Stimulated activated naive CD4-positive, alpha-beta T cell (primary cell): Measurements from ENCODE around the gene RBM3.

ENCODE experiments used
- DNase-seq, 6 experiments: peaks; one replicate each; lab custom pipeline; 2025; lab: John Stamatoyannopoulos, UW

The RBM3 gene

DNA sequence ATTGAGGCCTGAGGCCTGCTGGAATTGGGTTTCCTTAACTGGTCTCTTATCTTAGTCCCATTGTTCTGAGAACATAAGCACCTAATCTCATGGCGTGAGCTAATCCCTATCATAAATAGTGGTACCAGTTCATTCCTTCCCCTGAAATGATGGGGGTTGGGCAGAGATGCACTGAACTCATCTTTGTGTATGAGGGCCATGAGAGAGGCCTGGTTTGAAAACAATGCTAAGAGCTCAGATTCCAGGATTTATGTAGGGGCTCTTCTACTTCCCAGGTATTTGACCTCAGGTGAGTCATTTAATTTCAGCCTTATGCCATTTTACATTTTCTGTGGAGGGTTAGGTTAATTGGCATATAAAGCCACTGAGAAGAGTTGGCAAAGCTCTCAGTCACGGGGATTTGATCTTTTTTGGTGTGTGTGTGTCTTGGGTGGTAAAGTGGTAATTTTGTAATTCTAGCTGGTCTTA, 4.4 kb downstream of the RBM3 start:
- peak in 1 of 6 experiments; percentile 12 for DNase-seq

GRCh38 chrX:48579259-48579658, 5.0 kb downstream of the RBM3 start:
- DNase-seq: no peak

DNA sequence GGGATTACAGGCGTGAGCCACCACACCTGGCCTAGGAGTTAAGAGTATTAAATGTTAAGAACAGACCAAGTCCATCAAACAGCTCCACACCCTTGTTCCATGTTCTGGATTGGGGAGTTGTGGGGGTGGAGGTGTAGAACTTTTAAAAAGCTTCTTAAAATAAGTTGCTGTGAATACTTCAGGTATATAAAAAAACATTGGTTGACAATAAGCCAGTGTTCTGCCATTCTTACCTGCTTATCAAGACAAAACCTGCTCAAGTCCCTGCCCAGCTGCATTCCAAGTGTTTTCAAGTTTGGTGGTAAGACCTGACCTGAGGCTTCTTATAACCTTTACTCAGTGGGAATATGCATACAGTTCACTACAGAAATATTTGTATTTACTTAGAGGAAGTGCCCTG, 6.4 kb downstream of the RBM3 start:
- no peak for DNase-seq

DNA sequence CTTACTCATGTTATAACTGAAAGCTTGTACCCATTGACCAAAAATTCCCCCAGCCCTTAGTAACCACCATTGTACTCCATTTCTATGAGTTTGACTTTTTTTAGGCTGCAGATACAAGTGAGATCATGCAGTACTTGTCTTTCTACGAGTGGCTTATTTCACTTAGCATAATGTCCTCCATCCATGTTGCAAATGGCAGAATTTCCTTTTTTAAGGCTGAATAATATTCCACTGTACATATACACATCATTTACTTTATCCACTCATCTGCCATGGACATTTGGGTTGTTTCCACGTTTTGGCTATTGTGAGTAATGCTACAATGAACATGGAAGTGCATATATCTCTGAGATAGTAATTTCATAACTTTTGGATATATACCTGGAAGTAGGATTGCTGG, 10.4 kb downstream of the RBM3 start:
- no peak for DNase-seq

DNA sequence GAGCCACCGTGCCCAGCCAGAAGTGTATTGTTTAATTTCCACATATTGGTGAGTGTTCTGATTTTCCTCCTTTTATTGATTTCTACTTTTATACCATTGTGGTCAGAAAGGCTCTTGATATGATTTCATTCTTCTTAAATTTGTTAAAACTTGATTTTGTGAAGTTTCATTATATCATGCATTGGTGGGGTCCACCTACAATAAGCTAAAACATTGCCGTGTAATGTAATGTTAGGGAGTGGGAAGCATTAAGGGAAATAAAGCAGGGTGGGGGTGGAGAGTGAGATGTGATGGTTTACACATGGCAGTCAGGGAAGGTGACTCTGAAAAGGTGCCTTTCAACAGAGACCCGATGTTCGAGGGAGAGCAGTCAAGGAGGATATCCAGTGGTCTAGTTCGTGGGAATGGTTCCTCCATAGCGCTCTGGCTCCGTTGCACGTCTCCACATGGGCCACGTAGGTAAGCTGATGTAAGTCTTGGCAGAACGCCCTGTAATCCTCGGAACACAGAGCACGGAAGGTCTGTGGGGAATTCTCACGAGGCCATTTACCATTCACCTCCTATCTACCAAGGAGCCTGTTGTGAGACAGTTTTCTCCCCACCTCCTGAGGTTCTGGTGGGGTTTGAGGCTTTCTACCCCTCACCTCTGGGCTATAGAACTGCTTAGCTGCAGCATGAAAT, 15.3 kb downstream of the RBM3 start:
- DNase-seq: no peak

- DNase-seq: no peak
Measured at GRCh38 chrX:48590203-48591103, 16.2 kb downstream of the RBM3 start.

- no peak for DNase-seq
Measured at GRCh38 chrX:48591255-48591791, 17.0 kb downstream of the RBM3 start.

DNA sequence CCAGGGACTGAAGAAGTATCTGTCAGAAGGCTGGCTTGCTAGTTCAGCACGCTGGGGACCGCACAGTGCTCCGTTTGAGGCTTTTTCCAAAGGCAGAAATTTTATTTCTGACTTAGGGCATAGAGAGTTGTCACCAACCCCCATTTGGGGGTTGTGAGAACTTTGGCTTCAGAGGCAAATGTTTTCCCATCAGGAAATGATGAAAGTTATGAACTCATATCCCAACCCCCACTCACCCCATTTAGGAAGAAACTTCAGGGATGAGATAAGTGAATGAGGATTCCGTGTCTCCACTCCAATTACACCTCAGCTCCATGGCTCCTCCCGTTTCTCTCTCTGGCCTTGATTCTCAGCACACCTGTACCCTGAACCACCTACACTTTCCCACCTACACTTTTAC, 18.7 kb downstream of the RBM3 start:
- DNase-seq: no peak

- no peak for DNase-seq
Measured at GRCh38 chrX:48595929-48596328, 21.6 kb downstream of the RBM3 start.

GRCh38 chrX:48597353-48598264, 23.3 kb downstream of the RBM3 start, which contains the start of gene WDR13:
WDR13 (plus strand) TSS chrX:48597492; CDS start chrX:48597997, 505 bp downstream.
- DNase-seq: peak; percentile 81 to 91 (median 89)

DNA sequence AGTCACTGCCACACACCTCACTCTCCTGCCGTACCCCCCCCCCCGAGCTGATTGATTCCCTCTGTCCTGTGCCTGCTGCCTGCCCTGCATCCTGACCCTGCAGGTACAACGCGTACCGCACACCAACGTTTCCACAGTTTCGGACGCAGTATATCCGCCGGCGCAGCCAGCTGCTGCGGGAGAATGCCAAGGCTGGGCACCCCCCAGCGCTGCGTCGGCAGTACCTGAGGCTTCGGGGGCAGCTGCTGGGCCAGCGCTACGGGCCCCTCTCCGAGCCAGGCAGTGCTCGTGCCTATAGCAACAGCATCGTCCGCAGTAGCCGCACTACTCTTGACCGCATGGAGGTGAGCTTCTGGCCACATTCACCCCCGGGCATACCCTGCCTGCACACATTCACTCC, 24.3 kb downstream of the RBM3 start:
- no peak for DNase-seq

DNA sequence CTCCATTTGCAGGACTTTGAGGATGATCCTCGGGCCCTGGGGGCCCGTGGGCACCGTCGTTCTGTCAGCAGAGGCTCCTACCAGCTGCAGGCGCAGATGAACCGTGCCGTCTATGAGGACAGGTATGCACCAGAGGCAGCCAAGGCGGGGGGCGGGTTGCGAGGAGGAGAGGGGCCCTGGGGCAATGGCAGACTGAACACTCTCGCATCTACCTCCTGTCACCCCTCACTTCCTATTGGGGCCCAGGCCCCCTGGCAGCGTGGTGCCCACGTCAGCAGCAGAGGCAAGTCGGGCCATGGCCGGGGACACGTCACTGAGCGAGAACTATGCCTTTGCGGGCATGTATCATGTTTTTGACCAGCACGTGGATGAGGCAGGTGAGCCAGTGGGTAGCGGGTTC, 25.1 kb downstream of the RBM3 start:
- DNase-seq: no peak

DNA sequence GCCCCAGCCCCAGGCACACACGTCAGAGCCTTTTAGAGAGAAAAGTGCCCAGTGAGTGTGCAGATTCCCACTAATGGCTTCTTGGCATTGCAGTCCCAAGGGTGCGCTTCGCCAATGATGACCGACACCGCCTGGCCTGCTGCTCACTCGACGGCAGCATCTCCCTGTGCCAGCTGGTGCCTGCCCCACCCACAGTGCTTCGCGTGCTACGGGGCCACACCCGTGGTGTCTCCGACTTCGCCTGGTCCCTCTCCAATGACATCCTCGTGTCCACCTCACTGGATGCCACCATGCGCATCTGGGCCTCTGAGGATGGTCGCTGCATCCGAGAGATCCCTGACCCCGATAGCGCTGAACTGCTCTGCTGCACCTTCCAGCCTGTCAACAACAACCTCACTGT, 25.9 kb downstream of the RBM3 start:
- no peak for DNase-seq

GRCh38 chrX:48601741-48602394, 27.6 kb downstream of the RBM3 start:
- DNase-seq: no peak

- no peak for DNase-seq
Measured at GRCh38 chrX:48604701-48605100, 30.4 kb downstream of the RBM3 start.

DNA sequence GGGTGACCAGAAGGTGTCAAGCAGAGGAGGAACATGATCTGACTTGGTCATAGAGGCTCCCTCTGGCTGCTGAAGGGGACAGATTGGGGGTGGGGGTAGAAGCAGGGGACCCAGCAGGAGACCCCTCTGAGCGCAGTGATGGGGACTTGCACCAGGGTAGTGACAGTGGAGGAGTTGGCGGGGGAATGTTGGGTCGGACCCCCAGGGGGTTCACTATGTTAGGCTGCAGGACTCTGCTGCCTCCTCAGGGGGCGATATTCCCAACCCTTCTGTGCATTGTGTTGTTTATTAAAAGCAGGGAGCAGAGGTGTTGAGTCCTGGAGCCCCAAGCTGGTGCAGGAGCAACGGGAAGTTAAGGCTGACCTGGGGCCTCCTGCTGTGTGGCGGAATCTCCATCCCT, 31.8 kb downstream of the RBM3 start:
- no peak for DNase-seq

DNA sequence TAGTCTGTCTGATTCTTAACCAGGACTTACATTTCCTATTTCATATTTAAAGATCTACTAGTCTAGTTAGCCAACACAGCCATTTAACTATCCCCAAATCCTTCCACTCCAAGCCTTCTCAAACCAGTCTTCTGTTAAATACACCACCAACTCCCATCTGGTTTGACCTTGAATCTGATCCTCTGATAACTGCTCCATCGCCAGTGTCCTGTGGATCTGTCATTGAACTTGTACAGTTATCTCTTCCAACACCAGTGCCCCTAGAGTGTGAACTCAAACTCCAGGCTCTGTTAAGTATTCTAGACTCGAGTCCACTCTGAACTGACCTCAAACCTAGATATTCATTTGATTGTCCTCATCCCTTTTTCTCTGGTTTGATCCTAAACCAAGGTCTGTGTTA, 37.4 kb downstream of the RBM3 start:
- DNase-seq: no peak

DNA sequence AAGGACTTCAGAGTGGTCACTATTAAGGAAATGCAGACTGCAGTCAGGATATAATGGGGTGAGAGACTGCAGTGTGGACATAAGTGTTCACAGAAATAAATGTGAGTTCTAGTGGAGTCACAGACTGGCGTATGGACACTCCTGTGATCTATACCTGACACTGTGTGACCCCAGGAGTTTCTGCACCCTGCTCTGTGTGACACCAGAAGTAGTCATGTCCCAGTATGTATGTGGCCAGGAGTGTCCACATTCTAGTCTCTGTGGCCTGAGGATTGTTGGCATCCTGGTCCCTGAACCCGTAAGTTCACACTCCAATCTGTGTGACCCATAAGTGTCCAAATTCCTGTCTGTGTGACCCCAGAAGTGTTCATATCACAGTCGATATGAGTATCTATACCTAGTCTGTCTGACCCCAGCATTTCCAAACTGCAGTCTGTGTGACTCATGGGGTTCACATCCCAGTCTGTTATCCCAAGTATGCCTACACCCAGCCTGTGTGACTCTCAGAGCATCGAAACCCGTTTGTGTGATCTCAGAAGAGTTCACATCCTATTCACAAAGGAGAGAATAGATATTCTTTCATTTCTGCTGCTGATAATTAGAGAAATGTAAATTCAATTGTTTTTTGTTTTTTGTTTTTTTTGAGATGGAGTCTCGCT, 39.3 kb downstream of the RBM3 start:
- no peak for DNase-seq

DNA sequence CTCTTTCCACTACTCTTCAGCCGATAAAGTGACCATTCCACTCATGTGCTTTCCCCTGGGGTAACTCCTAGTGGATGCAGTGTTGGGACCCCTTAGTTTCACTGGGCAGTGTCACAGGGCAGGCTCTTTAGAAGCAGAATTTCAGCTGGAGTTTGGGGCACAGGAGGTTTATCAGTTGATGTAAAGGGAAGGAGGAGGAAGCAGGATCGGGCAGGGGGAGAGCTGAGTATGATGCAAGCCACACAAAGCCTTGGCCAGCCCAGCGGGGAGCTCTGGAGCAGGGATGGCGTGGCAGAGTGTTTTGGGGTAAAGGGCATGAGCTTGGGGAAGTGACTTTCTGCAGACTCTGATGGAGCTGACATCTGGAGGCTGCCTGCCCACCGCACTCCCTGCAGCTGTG, 42.3 kb downstream of the RBM3 start:
- DNase-seq: no peak

DNA sequence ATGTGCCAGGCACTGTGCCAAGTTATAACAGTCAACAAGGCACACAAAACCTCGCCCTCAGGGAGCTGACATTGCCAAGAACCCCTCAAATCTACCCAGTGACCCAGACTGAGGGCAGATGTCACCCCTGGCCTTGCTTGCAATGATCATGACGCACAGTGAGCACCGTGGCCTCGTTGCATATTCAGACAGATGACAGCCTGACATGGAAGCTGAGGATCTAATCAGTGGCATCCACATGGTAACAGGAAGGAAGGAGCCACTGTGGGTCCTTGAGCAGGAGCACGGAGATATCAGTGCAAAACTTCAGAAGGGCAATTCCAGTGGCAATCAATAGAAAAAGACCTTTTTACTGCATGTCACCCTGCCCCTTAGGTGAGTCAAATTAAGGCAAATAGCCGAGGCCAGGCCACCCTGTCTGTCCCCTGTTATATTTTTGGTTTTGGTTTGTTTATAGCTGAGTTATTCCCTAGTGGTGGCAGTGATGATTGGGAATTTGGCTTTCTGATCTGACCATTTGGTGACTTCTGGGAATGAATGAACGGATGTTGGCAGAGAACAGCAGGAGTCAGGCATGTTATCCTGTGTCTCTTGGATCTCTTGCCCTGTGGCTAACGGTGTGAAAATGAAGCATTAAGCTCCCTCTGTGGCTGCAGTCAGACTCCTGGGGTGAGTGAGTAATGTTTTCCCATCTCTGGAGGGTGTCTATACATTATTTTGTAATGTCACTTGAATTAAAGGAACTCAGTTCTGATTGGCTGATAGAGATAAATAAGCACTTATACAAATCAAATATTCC, 43.5 kb downstream of the RBM3 start:
- no peak for DNase-seq
